Fibroblast of peridontal ligament (primary cell): ENCODE measurements around the gene ZNF692.
"Not testable (repeated sequence)": the region's sequence is repeated elsewhere in the genome, so short reads cannot be mapped to it uniquely, and the experiment has no call there.

Source experiments
- DNase-seq: peaks from one replicate; pipeline ENCODE4 v3.0.0-alpha.2; 2010; ENCODE audit errors: extremely low read depth

ZNF692 gene, protein sequence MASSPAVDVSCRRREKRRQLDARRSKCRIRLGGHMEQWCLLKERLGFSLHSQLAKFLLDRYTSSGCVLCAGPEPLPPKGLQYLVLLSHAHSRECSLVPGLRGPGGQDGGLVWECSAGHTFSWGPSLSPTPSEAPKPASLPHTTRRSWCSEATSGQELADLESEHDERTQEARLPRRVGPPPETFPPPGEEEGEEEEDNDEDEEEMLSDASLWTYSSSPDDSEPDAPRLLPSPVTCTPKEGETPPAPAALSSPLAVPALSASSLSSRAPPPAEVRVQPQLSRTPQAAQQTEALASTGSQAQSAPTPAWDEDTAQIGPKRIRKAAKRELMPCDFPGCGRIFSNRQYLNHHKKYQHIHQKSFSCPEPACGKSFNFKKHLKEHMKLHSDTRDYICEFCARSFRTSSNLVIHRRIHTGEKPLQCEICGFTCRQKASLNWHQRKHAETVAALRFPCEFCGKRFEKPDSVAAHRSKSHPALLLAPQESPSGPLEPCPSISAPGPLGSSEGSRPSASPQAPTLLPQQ

DNA sequence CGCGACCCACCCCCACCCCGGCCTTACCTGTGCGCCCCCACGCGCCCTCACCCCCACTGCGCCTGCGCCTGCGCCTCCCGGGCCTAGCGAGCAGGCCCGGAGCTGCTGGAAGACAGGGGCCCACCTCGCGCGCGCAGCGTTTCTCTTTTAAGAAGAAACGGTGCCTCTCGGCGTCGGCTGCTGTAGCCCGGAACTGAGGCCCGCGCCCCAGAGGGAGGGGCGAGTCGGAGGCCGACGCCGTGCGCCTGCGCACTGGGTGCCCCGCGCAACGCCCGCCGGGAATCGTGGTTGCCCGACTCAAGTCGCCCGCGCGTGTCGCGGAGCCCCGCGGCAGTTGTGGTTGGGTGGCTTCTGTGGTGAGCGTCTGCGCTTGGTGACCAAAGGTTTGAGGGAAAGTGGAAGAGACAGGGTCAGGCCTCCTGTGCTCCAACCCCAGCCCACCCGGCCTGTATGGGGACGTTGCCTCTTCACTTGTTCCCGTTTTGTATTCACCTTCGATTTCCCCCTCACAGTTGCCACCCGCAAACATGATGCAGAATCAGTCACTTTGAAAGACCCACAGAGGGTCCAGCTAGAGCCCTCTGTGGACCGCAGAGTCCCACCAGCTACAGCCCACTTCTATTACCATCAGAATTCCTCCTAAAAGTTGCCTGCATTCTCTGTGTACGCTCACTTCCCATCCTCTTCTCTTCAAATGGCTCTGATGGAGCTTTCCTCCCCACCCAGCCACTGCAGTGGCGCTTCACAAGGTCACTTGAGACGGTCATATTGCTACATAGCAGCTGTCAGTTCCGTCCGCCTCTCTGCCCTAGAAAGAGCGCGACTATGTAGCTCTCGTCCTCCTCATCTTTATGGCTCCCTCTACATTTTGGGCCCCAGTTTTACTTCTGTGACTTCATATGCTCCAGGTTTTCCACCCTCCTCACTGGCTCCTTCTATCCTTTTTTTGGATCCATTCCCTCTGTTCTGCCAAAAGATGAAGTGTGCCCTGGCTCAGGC lies at the start of gene ZNF692:
TSS of gene ZNF692 (minus strand) at position 195 of the 999 bp plus-strand sequence. CDS start 776 bp downstream, outside the sequence.
- DNase-seq: peak; percentile 95

DNA sequence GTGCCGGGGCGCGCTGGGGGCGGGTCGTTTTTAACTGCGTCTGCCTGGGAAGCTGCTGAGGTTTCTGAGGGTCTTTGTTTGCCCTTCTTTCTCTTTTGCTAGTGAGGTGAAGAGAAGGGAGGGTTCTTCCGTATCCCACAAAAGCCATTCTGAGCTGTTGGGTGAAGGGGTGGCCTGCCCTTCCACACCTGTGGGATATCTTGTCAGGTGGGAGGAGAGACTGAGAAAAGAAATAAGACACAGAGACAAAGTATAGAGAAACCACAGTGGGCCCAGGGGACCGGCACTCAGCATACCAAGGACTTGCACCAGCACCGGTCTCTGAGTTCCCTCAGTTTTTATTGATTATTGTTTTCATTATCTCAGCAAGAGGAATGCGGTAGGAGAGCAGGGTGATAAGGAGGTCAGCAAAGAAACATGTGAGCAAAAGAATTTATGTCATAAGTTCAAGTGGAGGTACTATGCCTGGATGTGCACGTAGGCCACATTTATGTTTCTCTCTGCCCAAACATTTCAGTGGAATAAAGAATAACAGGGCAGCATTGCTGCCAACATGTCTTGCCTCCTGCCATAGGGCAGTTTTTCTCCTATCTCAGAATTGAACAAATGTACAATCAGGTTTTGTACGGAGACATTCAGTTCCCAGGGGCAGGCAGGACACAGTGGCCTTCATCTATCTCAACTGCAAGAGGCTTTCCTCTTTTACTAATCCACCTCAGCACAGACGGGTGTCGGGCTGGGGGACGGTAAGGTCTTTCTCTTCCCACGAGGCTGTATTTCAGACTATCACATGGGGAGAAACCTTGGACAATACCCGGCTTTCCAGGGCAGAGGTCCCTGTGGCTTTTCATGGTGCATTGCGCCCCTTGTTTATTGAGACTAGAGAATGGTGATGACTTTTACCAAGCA lies 48.1 kb upstream of the ZNF692 start:
- DNase-seq: peak; percentile 54

DNA sequence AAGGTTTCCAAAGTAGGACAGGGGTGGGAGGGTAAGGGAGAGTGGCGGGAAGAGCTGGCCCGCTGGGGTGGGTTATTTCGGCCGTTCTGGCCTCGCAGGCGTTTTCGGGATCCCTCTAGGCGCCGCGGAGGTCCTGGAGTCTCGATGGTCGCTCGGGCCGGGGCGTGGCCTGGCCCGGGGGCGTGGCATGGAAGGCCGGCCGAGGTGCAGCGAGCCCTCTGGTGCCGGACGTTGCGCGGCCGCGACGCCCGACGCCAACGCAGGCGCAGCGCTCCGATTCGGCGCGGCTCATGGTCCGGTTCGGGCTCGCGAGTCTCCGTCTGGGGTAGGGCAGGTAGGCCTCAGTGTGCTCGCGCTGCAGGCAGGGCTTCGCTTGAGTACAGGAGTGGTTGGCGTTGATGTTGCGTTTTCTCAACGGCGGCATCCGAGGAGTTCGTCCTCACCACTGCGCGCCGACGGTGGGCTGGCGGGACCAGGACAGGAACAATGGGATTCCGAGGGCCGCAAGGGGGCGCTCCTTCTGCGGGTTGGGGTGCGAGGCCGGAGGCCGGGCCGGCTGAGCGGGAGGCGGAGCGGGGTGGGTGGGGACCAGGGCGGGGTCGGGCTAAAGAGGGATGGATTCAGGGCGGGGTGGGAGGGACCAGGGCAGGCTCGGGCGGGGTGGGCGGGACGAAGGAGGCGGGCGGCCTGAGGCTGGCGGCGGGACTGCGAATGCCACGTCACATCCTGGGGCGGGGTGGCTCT lies 47.3 kb upstream of the ZNF692 start, which contains the start of gene PGBD2:
TSS of gene PGBD2 (plus strand) at position 227 of the 744 bp plus-strand sequence. CDS start 7,628 bp downstream, outside the sequence.
- DNase-seq: peak; percentile 92

DNA sequence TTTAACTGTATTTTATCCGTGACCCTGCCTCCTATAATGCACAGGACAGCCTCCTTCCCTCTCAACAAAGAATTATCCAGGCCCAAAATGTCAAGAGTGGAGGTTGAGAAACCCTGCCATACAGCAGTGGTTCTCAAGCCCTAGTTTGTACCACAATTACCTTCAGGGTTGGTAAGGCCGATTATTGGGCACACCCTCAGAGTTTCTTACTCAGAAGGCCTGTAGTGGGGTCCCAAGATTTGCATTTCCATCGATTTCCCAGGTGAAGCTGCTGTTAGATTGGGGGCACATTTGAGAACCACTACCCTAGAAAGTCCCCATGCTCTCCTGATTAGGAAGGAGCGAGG lies 46.8 kb upstream of the ZNF692 start:
- no peak for DNase-seq

DNA sequence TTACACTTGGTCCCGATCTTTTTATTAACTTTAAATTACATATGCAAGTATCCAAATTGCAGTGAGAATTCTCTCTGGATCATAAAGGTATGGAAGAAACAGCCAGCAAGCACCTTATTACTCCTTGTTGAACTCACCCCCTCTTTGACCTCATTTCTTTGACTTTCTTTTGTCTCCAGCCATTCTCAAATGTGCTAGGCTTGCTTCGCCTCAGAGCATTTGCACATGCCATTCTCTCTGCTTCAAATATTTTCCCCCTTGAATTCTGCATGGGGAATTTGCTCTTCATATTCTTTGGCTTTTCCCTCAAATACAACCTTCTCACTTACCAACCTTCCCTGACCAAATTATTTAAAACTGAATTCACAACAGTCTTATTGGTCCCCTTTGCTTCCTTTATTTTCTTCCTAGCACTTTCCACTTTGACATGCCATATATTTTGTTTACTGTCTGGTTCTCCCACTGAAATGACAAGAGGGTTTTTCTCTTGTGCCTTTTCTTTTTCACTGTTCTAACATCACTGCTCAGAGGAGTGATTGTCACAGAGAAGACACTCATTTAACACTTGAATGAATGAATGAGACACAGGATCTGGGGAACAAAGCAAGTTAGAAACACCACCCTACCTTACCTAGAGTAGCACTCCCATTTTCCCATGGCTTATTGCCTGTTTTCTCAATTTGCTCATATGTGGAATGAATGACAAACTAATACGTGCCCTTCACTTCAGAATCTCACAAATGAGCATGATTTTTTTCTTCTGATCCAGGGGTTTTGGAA lies 45.7 kb upstream of the ZNF692 start:
- no peak for DNase-seq

DNA sequence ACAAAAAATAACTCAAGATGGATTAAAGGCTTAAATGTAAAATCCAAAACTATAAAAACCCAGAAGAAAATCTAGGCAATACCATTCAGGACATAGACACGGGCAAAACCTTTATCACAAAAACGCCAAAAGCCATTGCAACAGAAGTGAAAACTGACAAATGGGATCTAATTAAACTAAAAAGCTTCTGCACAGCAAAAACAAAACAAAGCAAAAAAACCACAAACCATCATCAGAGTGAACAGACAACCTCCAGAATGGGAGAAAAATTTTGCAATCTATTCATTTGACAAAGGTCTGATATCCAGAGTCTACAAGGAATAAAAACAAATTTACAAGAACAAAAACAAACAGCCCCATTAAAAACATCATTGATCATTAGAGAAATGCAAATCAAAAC lies 42.7 kb upstream of the ZNF692 start:
- no peak for DNase-seq

DNA sequence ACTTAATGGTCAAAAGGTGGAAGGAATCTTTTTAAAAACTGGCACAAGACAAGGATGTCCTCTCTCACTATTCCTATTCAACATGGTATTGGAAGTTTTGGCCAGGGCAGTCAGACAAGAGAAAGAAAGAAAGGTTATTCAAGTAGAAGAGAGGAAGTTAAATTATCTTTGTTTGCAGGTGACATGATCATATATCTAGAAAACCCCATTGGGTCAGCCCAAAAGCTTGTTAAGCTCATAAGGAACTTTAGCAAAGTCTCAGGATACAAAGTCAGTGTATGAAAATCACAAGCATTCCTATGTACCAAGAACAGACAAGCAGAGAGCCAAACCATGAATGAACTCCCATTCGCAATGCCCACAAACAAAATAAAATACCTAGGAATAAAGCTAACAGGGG lies 41.8 kb upstream of the ZNF692 start:
- no peak for DNase-seq

DNA sequence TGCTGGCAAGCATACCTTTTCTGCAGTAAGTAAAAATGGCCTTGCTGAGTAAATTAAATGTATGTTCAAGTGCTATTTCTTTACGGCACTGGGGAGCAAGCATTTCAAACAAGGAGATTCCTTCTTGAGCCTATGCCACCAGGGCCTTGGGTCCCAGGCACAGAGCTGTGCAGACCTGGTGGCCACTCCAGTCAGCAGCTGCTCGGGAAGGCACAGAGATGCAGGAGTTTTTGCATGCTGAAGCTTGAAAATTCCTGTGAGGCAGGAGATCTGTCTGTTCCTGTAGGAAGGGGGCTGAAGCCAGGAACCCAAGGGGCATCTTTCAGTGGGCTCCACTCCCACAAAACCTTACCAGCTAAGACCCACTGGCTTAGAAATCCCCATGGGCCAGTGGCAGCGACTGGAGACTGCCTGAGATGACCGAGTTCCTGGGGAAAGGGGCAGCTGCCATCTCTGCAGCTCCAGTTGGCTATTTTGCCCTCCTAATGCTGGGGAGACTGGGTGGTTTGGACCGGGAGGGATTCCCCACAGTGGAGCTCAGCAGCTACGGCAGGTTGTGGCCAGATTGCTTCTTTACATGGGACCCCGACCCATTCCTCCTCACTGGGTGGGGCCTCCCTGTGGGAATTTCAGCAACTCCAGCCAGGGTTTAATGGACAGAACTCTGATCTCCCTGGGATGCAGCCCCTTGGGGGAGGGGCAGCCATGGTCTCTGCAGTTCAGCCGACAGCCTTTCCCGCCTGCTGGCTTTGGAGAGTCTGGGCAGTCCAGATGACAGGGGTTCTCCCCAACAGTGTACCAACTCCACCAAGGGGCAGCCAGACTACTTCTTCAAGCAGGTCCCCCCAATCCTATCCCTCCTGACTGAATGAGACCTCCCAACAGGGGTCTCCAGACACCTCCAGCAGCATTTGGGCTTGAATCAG lies 38.8 kb upstream of the ZNF692 start:
- no peak for DNase-seq

DNA sequence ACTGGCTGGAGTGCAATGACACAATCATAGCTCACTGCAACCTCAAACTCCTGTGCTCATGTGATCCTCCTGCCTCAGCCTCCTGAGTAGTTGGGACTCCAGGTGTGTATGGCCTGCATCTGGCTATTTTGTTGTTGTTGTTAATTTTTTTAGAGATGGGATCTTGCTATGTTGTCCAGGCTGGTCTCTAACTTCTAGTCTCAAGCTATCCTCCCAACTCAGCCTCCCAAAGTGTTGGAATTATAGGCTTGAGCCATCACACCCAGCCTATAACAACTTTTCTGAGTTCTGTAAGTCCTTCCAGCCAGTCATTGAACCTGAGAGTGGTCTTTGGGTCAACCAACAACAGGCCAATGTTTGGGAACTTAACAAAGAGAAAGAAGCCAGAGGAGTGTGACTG lies 36.0 kb upstream of the ZNF692 start:
- no peak for DNase-seq

DNA sequence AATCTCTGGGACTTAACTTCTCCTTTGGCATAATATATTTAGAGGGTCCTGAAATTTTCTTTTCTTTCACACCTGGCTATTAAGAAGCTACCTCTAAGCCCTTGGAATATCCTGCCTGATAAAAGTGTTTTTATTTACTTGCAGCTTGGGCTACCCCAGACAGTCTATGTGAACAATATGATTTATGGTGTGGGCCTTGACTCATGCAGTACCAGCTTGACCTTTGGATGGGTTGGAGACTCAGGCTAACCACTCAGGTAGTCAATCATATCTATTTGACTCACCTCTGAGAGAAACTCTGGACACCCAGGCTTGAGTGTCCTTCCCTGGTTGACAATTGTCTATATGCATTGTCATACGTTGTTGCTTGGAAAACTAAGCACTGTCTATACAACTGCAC lies 33.7 kb upstream of the ZNF692 start:
- DNase-seq: no peak

DNA sequence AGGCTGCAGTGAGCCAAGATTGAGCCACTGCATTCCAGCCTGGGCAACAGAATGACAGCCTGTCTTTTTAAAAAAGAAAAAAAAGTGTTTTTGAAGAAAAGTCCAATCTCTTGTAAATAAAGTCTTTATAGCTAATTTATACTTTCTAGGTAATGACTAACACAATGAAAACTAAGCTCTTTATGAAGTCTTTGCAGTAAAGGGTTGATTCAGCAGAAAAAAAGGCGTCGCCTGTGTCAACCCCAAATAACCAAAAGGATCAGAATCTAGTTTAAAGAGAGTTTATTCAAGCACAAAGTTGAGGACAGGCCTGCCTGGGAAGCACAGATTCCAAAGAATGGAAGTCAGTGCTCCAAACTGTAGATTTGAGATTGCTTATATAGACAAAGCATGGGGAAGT lies 32.9 kb upstream of the ZNF692 start:
- DNase-seq: no peak

DNA sequence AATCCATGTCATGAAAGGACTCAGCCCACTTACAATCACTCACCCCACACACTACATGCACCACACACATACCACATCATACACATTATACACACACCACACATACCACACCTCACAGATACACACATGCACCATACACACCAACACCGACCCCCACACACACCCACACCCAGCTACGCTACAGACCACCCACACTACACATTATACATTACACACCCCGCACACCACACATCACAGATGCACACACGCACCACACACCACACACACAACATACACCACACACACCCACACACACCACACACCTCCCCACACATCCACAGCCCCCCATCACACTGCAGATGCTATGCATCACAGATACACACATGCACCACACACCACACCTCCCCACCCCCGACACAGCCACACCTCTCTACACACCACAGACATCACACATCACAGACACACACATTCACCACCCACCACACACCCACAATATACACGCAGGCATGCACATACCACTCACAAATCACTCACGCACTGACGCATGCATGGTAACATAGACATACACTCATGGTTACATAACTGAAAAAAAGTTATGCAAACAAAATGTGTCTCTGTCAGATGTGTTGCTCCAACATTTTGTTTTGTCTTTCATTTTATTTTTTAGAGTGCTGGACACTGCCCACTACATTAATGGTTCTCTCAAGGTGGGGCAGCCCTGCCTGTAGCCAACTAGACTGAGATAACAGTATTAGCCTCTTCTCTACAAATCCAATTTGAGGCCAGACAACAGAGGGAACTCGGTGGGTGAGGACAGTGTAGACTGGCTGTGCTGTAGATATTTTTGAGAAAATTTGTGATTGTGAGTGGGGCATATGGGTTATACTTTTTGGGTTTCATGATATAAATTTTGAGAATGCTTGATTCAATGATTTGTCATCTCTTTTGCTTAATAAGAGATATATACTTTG lies 31.9 kb upstream of the ZNF692 start:
- no peak for DNase-seq

DNA sequence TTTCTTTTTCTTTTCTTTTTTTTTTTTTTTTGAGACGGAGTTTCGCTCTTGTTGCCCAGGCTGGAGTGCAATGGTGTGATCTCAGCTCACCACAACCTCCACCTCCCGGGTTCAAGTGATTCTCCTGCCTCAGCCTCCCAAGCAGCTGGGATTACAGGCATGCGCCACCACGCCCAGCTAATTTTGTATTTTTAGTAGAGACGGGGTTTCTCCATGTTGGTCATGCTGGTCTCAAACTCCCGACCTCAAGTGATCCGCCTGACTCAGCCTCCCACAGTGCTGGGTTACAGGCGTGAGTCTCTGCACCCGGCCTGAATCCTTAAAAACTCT lies 31.0 kb upstream of the ZNF692 start:
- DNase-seq: not testable (repeated sequence)

DNA sequence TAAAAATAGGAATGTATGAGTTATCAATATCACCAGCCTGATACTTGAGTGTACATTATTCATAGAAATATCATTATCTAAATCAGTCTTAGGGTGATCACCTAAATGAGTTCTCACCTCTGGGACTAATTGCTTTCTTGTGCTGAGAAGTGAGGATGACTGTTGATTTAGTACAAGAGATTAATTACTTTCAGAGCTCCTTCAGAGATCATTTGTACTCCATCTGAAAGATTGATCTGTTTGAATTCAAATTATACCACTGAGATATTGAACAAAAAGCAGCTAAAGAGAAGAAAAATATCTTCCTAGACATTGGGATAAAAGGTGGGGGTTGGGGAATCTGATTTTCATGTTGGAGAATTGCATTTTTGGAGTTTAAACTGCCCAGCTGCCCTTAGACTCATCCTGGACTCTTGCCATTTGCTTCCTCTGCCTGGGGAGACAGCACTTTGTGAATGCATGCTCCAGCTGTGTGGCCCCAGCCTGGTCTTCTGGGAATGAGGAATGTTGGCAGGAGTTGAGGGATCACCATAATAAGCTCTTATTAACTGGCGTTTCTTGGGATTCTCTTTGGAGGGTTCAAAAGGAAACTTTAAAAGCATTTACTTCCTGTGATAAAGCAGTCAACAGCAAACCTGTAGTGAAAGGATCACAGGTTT lies 27.5 kb upstream of the ZNF692 start:
- peak; percentile 68 for DNase-seq

DNA sequence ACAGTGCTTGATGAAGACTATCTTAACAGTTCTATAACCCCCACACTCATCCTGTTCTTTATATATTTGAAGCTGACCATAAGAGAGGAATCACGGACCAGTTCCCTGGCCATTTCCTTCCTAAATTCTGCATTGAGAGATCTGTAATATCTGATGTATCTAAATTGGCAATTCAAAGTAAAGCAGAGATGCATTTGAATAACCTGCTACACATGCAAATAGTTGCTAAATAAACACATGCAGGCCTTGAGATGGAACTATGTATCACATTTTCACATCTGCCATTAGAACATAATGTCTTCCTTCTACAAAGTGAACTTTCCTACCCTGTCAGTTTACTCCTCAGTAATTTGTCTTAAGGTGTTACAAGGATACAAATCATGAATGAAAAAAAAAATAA lies 26.8 kb upstream of the ZNF692 start:
- no peak for DNase-seq

DNA sequence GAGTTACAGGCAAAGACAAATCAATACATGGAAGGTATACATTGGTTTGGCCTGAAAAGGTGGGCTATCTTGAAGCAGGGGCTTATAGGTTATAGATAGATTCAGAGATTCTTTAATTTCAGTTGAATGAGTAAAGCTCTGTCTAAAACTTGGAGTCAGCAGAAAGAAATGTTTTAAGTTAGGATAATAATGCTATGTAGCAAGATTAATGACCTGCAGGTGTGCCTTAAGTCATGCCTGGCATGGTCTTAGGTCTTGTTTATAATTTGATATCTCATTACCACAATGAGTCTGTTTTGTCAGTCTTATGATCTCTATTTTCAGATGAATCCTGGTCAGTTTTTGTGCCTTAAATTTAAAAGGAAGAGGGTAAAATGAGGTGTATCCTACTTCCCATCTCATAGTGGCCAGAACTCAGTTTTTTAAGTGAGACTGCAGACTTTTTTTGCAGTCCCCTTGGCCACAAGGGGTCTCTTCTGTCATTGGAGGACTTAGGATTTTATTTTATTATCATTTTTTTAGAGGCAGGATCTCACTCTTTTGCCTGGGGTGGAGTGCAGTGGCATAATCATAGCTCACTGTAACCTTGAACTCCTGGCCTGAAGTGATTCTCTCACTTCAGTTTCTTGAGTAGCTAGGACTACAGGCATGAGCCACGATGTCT lies 25.9 kb upstream of the ZNF692 start:
- peak; percentile 18 for DNase-seq

DNA sequence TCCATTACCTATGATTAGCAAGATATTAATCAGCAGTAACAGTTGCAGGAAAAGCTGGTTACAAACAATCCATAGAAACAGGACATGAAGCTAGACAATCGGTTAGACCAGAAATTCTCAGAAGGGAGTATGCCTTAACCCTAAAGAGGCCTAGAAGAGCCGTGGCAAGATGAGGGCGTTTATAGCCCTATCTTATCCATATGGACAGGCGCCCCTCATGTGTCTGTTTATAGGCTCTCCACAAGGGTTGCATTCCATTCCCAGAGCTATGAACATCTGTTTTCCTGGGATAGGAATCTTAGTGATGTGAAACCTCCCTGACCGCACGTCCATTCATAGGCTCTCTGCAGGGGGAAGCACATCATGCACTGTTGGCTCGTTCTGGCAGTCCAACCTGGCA lies 23.5 kb upstream of the ZNF692 start:
- not testable (repeated sequence) for DNase-seq
